ENCODE results near the gene SPNS3. TPM values are rescaled to one million over a fixed set of nuclear protein-coding genes. Genes with fewer than 3 reads are reported as not detected.

Gene SPNS3
- total RNA-seq, 1 donor from 2014 or later: not detected

- DNase-seq (ENCODE audit: low spot score, unreplicated experiment): no peak
- no peaks in the 10 kb centered on the region for H3K36me3 Mint-ChIP-seq (ENCODE audit: insufficient read depth)
- peaks cover 12% of the 10 kb centered on the region for H3K4me1 Mint-ChIP-seq (ENCODE audit: low read depth)
- TF ChIP-seq CTCF (IDR thresholded peaks at IDR 0.05; ENCODE audit: unreplicated experiment): no peak
- peaks cover 4% of the 10 kb centered on the region for H3K27me3 Mint-ChIP-seq
- no peaks in the 10 kb centered on the region for H3K9me3 Mint-ChIP-seq (ENCODE audit: low read depth)
- H3K27ac Mint-ChIP-seq: no peak overlapping the region
- H3K4me3 Mint-ChIP-seq (ENCODE audit: low read depth): no peak overlapping the region
These were observed 46.4 kb downstream of the SPNS3 start for GRCh38 chr17:4479982-4480751.

GRCh38 chr17:4480929-4481898 is 47.5 kb downstream of the SPNS3 start:
- H3K4me1 Mint-ChIP-seq (ENCODE audit: low read depth): peaks cover 12% of the 10 kb centered on the region
- no peaks in the 10 kb centered on the region for H3K9me3 Mint-ChIP-seq (ENCODE audit: low read depth)
- DNase-seq (ENCODE audit: low spot score, unreplicated experiment): no peak
- H3K4me3 Mint-ChIP-seq (ENCODE audit: low read depth): no peak overlapping the region
- H3K27ac Mint-ChIP-seq: peak overlapping the region; percentile 71
- H3K36me3 Mint-ChIP-seq (ENCODE audit: insufficient read depth): no peaks in the 10 kb centered on the region
- H3K27me3 Mint-ChIP-seq: peaks cover 4% of the 10 kb centered on the region
- no peak for TF ChIP-seq CTCF (IDR thresholded peaks at IDR 0.05; ENCODE audit: unreplicated experiment)

GRCh38 chr17:4482338-4483011 is 48.7 kb downstream of the SPNS3 start:
- Mint-ChIP-seq H3K4me1 (ENCODE audit: low read depth) (peaks cover 12% of the 10 kb centered on the region), H3K27ac (no peak overlapping the region), H3K36me3 (ENCODE audit: insufficient read depth) (no peaks in the 10 kb centered on the region), H3K9me3 (ENCODE audit: low read depth) (no peaks in the 10 kb centered on the region), H3K27me3 (peaks cover 4% of the 10 kb centered on the region), H3K4me3 (ENCODE audit: low read depth) (no peak overlapping the region)
- no peak for DNase-seq (ENCODE audit: low spot score, unreplicated experiment)
- no peak for TF ChIP-seq CTCF (IDR thresholded peaks at IDR 0.05; ENCODE audit: unreplicated experiment)

- H3K36me3 Mint-ChIP-seq (ENCODE audit: insufficient read depth): no peaks in the 10 kb centered on the region
- H3K4me3 Mint-ChIP-seq (ENCODE audit: low read depth): no peak overlapping the region
- peaks cover 12% of the 10 kb centered on the region for H3K4me1 Mint-ChIP-seq (ENCODE audit: low read depth)
- H3K27me3 Mint-ChIP-seq: peaks cover 4% of the 10 kb centered on the region
- no peak for DNase-seq (ENCODE audit: low spot score, unreplicated experiment)
- no peaks in the 10 kb centered on the region for H3K9me3 Mint-ChIP-seq (ENCODE audit: low read depth)
- no peak for TF ChIP-seq CTCF (IDR thresholded peaks at IDR 0.05; ENCODE audit: unreplicated experiment)
- no peak overlapping the region for H3K27ac Mint-ChIP-seq
These were observed 49.5 kb downstream of the SPNS3 start for GRCh38 chr17:4483012-4483840.

All from progenitor cell of endocrine pancreas (in vitro differentiated cells).